Hematopoietic multipotent progenitor cell treated with erythropoietin and hydrocortisone succinate and interleukin-3 and kit ligand, for 17 days (in vitro differentiated cells): ENCODE measurements around the gene RNF224.
"Not testable (repeated sequence)": the region's sequence is repeated elsewhere in the genome, so short reads cannot be mapped to it uniquely, and the experiment has no call there.

Experiments used
- DNase-seq: peaks from one replicate; pipeline ENCODE4 v3.0.0-alpha.2; 2015; ENCODE audit warnings: low spot score

Gene RNF224

DNA sequence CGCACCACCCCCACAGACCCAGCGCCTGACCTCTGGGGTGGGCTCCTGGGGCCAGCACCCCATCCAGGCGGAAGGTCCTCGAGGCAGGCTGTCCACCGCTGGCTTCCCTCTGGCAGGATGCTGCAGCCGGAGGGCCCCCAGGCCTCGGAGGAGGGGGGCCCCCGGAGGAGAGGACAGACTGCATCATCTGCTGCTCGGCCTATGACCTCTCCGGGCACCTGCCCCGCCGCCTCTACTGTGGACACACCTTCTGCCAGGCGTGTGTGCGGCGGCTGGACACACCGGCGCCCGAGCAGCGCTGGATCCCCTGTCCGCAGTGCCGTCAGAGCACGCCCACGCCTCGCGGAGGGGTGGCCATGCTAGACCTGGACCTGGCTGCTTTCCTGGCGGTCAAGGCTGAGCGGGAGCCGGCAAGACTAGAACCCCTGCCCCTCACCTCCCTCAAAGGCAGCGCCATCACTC, 1.2 kb downstream of the RNF224 start:
- DNase-seq: no peak

DNA sequence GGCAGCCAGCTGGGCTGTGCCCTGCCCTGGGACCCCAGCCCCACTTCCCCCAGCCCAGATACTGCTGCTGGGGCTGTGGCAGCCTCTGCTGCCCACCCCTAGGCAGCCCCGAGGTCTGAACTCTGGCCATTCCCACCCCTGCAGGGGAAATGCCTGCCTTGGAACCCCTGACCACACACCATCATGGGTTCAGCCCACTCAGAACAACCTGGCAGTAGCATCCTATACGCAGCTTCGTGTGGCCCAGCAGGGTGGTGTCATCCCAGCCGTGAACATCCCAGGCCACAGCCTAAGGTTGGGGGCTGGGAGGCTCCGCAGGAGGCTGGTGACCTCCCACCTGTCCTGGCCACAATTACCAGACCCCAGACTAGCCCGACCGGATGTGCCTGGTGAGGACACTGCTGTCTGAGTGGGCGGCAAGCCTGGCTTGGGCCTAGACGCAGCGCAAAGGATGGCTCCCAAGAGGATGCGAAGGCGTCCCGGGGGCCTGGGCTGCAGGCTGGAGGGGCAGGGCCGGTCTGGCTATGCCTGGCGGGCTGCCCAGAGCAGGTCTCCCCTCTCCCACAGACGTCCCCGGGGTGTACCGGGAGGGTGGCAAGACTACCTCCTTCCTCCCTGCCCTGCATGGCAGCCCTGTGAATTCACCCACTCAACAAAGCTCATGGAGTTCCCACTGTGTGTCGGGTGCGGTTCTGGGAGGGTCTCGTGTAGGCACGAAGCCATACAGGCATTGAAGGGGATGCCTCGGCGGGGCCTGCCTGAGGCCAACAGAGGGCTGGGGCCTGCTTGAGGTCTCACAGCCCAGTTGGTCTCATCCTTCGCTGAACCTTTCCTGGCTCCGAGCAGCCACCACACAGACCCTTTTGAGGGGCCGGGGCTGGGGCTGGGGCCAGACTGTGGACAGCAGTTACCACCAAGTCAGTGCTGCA, 1.9 kb downstream of the RNF224 start:
- DNase-seq: no peak

DNA sequence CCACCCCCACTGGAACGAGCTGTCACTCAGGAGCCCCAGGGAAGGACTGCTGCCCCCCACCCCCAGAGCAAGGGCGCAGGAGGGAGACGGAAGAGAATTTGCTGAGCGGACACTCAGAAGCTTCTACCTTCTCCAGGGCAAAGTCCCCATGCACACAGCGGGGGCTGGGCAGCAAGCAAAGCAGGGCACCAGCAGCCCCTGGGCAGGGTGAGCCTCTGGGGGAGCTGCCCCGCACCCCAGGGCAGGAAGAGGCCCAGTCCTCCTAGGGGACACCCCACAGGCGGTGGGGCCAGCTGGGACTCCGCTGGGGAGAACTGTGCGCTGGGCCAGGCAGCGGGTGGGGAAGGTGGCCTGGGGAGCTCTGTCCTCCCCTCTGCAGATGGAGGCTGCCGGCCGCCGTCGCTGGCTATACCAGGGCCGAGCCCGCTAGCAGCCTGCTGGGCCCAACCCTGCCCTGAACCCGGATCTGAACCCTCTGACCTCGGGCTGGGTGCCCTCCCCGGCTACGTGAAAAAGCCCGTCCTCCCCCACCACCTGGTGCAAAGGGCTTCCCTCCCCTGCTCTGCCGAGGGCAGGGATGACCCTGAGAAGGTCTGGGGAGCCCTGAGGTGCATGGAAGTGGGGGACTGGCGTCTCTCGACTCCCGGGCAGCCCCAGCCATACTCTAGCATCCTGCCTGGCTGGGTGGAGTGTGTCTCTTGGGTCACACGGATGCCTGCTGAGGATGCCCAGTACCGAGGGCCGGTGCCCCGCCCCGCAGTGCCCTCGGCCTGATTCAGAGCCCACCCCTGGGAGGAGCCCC, 2.8 kb downstream of the RNF224 start:
- DNase-seq: no peak

DNA sequence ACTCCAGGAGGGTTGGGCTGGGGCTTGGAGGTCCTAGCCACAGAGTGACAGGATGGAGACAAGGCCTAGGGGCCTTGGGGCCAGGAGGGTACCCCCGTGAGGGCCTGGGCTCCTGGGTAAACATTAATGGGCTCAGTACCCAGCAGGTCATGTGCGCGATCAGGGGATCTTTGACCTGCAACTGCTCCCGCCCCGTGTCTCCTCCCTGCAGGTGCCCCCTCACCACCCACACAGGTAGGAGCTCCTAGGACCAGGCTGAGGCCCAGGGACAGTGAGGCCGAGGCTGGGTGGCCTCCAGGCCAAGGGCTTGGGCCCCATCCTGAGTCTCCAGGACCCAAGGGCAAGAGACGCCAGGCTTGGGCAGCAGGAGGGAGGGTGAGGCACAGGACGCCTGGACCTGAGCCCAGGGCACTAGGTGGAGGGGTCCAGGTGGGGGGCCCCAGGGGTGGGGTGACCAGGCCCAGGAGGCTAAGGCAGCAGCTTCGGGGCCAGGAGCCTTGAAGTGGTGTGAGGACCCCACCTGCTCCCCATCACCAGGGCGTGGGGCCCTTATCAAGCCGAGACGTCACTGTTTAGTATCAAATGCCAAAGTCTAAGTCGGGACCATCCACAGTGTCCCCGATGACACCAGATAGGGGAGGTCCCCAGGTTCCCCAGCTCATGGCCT, 3.5 kb downstream of the RNF224 start, which contains the start of gene SLC34A3:
Gene SLC34A3, plus strand, starts transcription at position 197 of the 667 bp plus-strand sequence. CDS start 802 bp downstream, outside the sequence.
- DNase-seq: no peak

DNA sequence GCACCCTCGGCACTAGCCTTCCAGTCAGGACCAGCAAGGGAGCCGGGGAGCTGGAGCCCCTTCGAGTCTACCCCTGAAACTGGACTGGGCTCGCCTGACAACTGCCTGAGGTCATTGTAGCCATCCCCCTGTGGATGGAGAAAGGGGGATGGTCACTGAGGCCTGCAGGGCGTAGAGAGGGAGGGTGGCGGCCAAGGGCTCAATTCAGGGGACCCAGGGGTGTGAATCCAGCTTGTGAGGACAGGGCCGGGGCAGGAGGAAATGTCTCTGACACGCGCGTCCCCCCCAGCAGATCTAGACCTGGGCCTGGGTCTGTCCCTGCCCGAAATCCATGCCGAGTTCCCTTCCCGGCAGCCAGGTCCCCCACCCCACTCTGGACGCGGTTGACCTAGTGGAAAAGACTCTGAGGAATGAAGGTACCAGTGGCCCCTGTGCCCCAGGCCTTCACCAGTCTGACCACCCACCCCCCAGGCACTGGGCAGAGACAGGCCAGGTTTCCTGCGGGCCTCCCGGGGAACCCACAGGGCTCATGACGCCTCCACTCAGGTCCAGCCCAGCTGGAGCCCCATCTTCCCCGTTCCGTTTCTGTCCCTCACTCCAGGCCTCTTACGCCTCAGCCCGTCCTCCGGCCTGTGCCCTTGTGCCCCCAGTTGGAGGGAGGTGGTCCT, 4.2 kb downstream of the RNF224 start:
- no peak for DNase-seq

DNA sequence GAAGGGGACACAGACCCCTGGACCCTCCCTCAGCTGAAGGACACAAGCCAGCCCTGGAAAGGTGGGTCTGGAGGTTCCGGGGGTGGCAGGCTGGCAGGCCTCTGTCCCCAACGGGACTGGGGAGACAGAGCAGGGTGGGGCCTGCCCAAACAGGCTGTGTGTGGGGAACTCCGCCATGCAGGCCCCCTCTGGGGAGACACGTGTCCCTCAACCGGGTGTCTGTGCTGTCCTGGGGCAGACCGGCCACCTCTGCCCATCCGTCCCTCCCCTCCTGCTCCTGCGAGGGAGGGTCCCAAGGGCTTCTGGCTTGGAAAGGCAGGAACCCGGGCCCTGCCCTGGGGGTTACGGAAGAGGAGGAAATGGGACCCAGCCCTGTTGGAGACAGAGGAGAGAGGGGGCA, 4.8 kb downstream of the RNF224 start:
- DNase-seq: no peak

DNA sequence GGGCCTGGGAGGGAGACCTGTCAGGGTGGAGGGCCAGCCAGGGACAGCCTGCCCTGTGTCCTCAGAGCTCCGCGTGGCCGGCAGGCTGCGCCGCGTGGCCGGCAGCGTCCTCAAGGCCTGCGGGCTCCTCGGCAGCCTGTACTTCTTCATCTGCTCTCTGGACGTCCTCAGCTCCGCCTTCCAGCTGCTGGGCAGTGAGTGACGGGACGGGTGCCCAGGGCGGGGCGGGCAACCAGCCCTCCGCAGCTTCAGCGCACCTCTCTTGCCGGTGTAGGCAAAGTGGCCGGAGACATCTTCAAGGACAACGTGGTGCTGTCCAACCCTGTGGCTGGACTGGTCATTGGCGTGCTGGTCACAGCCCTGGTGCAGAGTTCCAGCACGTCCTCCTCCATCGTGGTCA, 5.2 kb downstream of the RNF224 start:
- DNase-seq: no peak

DNA sequence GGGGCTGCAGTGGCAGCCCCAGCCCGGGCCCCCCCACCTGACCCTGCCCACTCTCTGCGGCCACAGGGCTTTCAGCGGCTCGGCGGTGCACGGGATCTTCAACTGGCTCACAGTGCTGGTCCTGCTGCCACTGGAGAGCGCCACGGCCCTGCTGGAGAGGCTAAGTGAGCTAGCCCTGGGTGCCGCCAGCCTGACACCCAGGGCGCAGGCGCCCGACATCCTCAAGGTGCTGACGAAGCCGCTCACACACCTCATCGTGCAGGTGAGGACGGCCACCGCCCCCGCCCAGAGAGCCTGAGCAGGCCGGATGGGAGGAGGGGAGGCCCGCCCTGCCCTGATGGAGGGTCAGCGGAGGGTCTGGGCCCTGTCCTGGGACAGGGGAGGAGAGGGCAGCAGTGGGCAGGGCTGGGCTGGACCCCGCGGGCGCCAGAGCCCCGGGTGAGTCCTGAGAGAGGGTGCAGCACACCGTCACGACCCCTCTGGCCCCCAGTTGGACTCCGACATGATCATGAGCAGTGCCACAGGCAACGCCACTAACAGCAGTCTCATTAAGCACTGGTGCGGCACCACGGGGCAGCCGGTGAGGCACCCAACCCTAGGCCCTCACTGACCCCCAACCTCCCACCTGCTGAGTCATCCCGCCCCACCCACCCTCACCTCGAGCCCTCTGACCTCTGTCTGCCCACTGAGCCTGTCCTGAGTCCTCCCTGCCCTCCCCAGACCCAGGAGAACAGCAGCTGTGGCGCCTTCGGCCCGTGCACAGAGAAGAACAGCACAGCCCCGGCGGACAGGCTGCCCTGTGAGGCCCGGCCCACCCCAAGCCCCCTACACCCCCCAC, 6.1 kb downstream of the RNF224 start:
- no peak for DNase-seq

DNA sequence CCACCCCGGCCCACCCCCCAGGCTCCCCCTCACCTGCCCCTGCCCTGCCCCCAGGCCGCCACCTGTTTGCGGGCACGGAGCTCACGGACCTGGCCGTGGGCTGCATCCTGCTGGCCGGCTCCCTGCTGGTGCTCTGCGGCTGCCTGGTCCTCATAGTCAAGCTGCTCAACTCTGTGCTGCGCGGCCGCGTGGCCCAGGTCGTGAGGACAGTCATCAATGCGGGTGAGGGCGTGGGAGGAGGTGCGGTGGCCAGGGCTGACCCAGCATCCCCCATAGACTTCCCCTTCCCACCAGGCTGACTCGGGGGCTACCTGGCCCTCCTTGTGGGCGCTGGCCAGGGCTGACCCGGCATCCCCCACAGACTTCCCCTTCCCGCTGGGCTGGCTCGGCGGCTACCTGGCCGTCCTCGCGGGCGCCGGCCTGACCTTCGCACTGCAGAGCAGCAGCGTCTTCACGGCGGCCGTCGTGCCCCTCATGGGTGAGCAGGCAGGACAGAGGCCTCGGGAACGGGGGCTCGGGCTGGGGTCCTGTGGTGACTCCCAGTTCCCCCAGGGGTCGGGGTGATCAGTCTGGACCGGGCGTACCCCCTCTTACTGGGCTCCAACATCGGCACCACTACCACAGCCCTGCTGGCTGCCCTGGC, 6.9 kb downstream of the RNF224 start:
- DNase-seq: no peak

DNA sequence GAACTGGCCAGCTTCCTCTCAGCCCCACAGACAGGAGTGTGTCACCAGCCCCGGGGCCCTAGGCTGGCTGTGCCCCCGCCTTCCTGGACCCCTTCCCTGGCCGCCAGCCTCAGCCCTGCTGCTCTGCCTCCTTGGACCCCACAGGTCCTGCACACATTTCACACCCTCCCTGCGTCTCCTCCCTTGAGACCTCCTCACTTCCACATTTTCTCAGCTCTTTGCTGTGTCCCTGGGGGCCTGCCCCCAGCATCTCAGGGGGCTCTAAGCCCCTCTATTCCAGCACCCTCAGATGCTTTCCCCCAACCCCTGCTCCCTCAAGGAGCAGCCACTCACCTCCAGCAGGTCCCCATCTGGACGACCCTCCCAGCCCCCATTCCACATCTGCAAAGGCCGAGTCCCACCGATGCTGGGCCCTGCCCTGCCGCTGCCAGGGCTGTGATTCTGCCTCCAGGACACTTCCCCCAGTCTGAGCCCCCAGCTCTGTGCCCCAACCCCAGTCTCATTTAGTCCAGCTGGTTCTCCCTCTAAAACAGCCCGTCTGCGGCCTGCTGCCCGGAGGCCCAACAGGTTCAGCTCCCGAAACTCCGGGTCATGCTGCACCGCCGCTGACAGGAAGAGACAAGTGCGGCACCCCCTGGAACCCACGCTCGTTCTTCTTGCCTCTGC, 7.6 kb downstream of the RNF224 start:
- no peak for DNase-seq

DNA sequence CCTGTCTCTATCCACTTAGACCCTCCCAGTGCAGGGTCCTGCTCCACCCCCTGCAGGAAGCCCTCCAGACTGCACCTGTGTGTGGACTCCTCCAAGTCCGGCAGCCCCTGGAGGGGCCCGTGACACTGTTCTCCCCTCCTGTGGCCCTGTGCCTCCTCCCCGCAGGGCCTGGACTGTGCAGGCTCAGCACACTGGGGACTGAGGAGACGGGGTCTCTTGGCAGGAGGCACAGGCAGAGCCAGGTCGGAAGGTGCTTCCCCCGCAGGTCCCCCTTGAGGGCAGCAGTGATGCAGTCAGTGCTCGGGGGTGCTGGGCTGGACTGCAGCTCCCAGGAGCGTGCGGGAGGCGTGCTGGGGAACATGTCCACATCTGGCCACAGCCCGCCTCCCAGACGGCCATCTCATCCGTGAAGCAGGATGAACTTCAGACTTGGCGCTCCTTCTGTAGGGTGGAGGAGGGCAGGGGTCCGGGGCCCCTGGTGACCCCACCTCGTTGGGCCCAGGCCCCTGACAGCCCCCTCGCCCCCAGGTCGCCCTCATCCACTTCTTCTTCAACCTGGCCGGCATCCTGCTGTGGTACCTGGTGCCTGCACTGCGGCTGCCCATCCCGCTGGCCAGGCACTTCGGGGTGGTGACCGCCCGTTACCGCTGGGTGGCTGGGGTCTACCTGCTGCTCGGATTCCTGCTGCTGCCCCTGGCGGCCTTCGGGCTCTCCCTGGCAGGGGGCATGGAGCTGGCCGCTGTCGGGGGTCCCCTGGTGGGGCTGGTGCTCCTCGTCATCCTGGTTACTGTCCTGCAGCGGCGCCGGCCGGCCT, 8.3 kb downstream of the RNF224 start:
- DNase-seq: no peak

DNA sequence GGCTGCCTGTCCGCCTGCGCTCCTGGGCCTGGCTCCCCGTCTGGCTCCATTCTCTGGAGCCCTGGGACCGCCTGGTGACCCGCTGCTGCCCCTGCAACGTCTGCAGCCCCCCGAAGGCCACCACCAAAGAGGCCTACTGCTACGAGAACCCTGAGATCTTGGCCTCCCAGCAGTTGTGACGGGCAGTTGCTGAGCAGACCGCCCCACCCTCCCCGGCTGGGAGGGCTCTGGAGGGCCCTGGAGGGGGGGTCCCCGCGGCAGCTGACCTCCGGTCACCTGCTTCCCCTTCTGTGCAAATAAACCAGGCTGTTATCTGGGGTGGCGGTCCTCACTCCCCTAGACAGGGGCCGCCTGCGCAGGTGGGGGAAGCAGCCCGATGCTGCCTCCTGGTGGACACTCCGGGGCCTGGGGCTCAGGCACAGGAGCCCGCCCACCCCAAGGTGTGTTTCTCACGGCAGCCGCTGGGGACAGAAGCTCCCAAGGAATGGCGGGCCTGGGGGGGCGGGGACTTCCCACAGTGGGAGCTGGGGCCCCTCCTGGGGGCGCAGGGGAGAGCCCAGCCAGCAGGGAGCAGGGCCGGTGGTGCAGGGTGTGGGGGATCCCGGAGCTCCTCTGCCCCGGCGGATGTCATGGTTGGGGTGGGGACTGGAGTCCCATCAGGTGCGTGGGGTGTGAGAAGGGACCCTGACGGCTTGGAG, 9.1 kb downstream of the RNF224 start:
- peak; percentile 90 for DNase-seq

DNA sequence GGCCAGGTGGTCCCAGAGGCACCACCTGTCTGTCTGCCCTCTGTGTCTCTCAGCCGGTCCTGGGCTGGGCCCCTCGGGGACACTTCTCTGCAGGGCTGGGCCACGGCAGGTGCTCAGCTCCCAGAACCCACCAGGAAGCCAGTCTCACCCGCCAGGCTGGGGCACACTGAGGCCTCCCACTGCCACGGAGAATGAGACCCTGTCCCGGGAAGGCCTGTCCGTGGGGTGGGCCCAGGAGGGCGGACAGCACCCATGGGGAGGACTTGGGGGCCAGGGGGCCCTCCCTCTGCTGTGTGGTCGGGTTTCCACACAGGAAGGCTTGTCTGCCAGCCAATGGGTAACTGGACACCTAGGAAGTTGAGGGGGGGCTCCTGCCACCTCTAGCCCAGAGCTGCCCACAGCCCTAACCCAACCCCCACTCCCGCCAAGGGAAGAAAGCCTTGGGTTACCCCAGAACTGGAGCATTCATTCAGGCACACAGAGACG, 9.7 kb downstream of the RNF224 start:
- DNase-seq: no peak

DNA sequence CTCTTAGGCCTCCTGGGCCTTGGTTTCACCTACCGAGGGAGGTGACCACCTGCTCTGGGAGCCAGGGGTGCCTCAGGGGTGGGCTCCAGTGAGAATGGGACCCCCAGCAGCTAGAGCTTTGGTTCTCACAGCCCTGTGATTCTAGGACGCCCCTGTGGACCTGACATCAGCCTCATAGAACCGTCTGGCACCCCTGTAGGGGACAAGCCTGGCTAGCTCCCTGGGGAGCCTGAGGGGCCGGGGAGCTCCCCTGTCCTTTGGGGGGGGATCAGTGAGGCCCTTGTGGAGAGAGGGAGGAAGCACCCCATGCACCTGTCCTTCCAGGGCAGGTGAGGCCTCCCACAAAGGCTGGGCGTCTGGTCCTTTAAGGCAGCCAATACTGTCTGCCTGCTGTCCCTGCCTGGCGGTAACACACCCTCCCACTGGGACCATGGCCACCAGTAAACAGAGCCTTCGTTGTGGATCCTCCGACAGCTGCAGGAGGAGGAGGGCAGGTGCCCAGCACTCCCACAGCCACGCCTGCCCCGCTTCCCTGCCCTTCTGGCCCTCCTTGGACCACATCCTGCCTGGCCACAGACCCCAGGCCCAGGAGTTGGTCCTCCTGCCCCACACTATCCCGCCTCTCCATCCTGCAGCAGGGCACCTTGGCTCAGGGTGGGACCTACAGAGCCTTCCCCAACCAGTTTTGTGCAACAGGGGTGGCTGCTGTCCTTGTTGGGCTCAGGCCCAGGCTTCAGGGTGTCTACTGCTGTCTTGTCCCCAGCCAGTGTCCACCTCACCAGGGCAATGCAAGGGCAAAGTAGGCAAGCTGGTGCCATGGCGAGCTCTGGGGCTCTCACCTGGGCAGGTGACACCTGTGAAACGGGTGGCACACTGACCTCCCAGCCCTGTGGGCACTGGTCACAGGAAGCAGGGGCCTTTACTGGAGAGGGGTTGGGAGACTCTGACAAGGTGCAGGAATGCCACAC, 10.7 kb downstream of the RNF224 start:
- no peak for DNase-seq

DNA sequence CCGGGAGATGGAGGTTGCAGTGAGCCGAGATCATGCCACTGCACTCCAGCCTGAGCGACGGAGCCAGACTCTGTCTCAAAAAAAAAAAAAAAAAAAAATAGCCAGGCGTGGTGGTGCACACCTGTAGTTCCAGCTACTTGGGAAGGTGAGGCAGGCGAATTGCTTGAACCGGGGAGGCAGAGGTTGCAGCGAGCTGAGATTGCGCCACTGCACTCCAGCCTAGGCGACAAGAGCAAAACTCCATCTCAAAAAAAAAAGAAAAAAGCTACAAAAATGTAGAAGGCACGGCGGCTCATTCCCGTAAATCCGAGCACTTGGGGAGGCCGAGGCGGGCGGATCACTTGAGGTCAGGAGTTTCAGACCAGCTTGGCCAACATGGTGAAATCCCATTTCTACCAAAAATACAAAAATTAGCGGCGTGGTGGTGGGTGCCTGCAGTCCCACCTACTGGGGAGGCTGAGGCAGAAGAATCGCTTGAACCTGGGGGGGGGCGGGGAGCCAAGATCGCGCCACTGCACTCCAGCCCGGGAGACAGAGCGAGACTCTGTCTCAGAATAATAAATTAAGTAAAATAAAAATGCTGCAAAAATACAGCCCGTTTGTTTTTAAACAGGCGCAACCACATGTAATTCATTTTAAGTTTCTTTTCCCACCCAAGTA, 12.4 kb downstream of the RNF224 start:
- DNase-seq: not testable (repeated sequence)

DNA sequence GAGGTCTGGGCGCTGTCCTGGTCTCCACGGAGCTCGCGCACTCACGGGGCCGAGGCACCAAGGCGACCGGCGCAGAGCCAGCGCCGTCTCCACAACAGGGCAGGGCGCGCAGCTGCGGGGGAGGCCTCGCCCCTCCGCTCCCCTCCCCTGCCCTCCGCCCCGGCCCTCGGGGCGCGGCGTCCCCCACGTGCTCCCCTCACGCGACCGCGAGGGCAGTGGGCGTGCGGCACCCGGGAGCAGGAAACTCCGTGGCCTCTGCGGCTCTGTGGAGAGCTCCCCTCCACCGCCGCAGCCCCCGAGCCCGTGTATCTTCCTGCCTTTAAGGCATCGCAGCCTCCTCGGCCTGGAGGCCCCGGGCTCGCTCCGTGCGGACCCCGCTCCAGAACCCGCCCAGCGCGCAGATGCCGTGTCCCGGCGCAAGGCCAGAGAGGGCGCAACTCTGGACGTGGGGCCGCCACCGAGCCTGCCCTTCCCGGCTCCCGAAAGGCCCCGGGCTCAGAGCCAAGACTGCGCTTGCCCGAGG, 13.1 kb downstream of the RNF224 start:
- DNase-seq: peak; percentile 66
